Chondrocyte (in vitro differentiated cells): ENCODE measurements around the gene MYCT1. TPM values are rescaled to one million over a fixed set of nuclear protein-coding genes. Genes with fewer than 3 reads are reported as not detected.
"Not testable (repeated sequence)": the region's sequence is repeated elsewhere in the genome, so short reads cannot be mapped to it uniquely, and the experiment has no call there.

ENCODE experiments used
- DNase-seq: peaks from one replicate; pipeline ENCODE4 v3.0.0; 2021; ENCODE audit warnings: mixed read lengths, low spot score
- H3K27ac Mint-ChIP-seq: one replicate; pipeline ENCODE4 v1.8.0; 2021; ENCODE audit warnings: mild to moderate bottlenecking, moderate library complexity, mixed read lengths; ENCODE audit not compliant: unreplicated experiment
- H3K27me3 Mint-ChIP-seq: 2 replicates; pipeline ENCODE4 v1.8.0; 2021; ENCODE audit warnings: low read depth, mixed read lengths
- H3K36me3 Mint-ChIP-seq: 2 replicates; pipeline ENCODE4 v1.8.0; 2021; ENCODE audit warnings: low read depth, mixed read lengths
- H3K4me1 Mint-ChIP-seq: 2 replicates; pipeline ENCODE4 v1.8.0; 2021; ENCODE audit warnings: low read depth, mild to moderate bottlenecking, mixed read lengths
- H3K4me3 Mint-ChIP-seq: one replicate; pipeline ENCODE4 v1.8.0; 2021; ENCODE audit warnings: mild to moderate bottlenecking, moderate library complexity, mixed read lengths; ENCODE audit not compliant: unreplicated experiment
- H3K9me3 Mint-ChIP-seq: 2 replicates; pipeline ENCODE4 v1.8.0; 2021; ENCODE audit warnings: low read depth, mixed read lengths
- total RNA-seq: library from RNA; stranded (reverse); gene quantifications from 3 replicates; pipeline ENCODE4 v1.2.1, GENCODE V29; 2021
- TF ChIP-seq, protein P1 (sequence below): fragments of 200-600 bp; sonication (generic); IDR thresholded peaks from 2 replicates; pipeline ENCODE4 v1.5.0; 2021; ENCODE audit warnings: antibody characterized with exemption, mild to moderate bottlenecking, moderate library complexity

Gene MYCT1
- total RNA-seq, 1 donor from 2014 or later, result not detected

DNA sequence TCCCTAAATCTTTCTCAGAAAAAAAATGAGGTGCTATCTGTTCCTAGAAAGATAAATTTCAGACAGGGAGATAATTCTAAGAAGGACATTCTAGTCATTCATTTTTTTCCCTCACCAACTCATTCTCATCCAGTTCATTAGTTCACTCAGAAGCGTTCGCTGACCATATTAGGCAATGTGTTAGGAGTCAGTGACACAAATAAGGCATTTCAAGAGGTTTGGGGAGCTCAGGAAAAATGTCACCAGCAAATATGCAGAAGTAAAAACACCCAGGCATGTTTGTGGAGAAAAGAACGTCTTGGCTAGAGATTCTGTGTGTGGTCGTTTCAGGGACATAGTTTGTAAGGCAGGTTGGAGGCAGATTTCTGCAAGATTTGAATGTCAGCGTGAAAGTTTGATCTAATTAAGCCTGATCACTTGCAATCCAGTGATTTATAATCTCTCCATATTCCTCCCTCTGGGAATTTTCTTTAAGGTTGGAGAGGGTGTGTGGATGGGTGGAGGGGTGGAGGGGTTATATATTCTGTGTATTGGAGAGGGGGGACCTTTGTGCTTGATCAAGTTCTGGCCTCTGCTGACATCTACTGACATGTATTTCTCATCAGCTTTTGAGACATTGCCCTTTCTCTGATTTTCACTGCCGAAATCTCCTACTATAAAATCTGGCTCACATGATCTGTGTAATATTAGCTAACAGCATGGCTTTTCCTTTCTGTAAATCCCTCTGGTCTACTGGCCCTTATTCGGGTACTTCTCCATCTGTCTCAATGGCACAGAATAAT, 3.6 kb downstream of the MYCT1 start:
- Mint-ChIP-seq H3K4me3 (no peak overlapping the region), H3K36me3 (no peaks in the 10 kb centered on the region), H3K27me3 (peaks cover 9% of the 10 kb centered on the region), H3K4me1 (peaks cover 3% of the 10 kb centered on the region), H3K27ac (no peak overlapping the region), H3K9me3 (no peaks in the 10 kb centered on the region)
- DNase-seq, result no peak
- TF ChIP-seq, protein P1, sequence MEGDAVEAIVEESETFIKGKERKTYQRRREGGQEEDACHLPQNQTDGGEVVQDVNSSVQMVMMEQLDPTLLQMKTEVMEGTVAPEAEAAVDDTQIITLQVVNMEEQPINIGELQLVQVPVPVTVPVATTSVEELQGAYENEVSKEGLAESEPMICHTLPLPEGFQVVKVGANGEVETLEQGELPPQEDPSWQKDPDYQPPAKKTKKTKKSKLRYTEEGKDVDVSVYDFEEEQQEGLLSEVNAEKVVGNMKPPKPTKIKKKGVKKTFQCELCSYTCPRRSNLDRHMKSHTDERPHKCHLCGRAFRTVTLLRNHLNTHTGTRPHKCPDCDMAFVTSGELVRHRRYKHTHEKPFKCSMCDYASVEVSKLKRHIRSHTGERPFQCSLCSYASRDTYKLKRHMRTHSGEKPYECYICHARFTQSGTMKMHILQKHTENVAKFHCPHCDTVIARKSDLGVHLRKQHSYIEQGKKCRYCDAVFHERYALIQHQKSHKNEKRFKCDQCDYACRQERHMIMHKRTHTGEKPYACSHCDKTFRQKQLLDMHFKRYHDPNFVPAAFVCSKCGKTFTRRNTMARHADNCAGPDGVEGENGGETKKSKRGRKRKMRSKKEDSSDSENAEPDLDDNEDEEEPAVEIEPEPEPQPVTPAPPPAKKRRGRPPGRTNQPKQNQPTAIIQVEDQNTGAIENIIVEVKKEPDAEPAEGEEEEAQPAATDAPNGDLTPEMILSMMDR, result peak; percentile 24

DNA sequence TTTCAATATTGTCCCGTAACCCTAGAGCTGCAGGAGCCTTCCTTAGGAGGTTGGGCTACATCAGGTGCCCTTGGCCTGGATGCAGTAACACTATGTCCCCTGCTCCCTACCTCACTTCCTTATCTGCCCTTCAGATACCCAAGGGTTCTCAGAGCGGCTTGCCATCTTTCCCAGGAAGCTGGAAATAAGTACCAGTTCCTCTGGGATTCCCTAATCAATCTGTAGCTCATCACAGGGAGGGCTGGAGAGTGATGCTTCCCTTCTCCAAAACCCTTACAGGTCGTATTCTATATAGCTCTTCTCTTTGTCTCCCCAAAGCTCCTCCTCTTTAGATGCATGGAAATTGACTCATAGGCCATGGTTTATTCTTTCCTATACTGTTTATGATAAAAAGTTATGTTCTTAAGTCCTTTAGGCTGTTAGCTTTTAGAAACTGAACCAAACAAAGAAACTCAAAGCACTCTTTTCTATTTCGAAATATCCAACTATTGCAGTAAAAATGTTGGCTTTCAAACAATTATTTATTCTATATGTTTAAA, 4.2 kb downstream of the MYCT1 start:
- no peak for DNase-seq
- Mint-ChIP-seq H3K4me3 (no peak overlapping the region), H3K4me1 (no peaks in the 10 kb centered on the region), H3K36me3 (no peaks in the 10 kb centered on the region), H3K9me3 (no peaks in the 10 kb centered on the region), H3K27me3 (peaks cover 7% of the 10 kb centered on the region), H3K27ac (no peak overlapping the region)
- TF ChIP-seq, protein P1, result no peak

DNA sequence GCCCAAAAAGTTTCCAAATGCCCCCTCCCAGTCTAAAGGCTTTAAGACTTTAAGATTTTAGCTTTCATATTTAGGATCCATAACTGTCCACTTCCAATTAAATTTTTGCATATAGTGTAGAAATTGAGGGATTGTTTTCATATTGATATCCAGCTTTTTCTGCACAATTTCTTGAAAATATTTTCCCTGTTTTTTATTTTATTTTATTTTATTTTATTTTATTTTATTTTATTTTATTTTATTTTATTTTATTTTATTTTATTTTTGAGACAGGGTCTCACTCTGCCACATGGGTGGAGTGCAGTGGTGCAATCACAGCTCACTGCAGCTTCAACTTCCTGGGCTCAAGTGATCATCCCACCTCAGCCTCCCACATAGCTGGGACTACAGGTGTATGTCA, 6.1 kb downstream of the MYCT1 start:
- H3K4me1 Mint-ChIP-seq, H3K4me3 Mint-ChIP-seq, DNase-seq, H3K27me3 Mint-ChIP-seq, H3K9me3 Mint-ChIP-seq, H3K27ac Mint-ChIP-seq, H3K36me3 Mint-ChIP-seq: not testable (repeated sequence)

DNA sequence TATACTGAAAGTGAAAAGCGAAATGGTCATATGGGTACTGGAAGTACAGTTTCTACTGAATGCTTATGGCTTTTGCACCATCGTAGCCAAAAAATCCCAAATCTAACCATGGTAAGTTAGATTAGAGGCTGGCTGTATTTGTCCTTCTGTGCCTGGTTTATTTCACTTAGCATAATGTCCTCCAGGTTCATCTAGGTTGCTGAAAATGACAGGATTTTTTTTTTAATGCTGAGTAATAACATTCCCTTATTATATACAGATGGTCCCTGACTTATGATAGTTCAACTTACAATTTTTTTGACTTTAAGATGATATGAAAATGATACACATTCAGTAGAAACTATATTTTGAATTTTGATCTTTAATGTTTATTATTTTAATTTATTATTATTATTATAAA, 7.6 kb downstream of the MYCT1 start:
- peaks cover 1% of the 10 kb centered on the region for H3K27me3 Mint-ChIP-seq
- no peaks in the 10 kb centered on the region for H3K4me1 Mint-ChIP-seq
- DNase-seq, result no peak
- no peak overlapping the region for H3K4me3 Mint-ChIP-seq
- no peaks in the 10 kb centered on the region for H3K36me3 Mint-ChIP-seq
- TF ChIP-seq, protein P1, result no peak
- no peak overlapping the region for H3K27ac Mint-ChIP-seq
- peaks cover 5% of the 10 kb centered on the region for H3K9me3 Mint-ChIP-seq

DNA sequence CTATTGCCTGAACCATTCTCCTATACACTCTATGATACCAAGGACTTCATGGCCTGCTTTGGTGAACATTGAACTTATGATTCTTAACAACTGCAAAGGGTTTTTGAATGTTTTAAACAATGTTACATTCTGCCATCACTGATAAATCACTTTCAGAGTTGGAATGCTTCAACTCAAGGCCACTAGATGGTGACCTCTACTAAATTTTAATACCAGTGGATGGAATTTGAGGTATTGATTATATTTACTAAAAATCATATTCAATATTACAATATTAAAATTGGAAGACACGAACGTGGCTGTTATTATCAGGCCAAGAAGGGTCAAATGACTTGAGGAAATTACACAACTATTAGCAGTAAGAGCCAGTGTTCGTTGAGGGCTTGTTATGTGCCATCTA, 18.6 kb downstream of the MYCT1 start:
- TF ChIP-seq, protein P1, result no peak
- DNase-seq, result no peak
- H3K4me1 Mint-ChIP-seq, result no peaks in the 10 kb centered on the region
- H3K36me3 Mint-ChIP-seq, result no peaks in the 10 kb centered on the region
- no peak overlapping the region for H3K27ac Mint-ChIP-seq
- no peak overlapping the region for H3K4me3 Mint-ChIP-seq
- peaks cover 4% of the 10 kb centered on the region for H3K27me3 Mint-ChIP-seq
- H3K9me3 Mint-ChIP-seq, result peaks cover 9% of the 10 kb centered on the region

DNA sequence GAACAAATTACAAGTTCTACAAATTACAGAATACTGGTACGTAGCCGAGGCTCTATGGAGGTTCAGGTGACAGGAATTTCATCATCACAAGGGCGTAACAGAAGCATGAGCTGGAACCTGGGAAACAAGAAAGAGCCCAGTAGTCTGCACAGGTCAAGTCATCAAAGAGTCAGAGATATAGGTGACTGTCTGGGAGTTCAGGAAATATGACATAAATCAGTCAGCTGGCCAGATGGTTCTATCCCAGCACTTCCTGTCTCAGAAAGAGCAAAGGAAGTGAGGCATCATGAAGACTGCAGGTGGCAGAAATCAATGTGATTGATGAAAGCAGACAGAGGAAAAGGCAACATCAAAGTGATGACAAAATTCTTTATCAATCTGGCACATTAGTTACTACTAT, 23.3 kb downstream of the MYCT1 start:
- H3K4me3 Mint-ChIP-seq, result no peak overlapping the region
- no peaks in the 10 kb centered on the region for H3K36me3 Mint-ChIP-seq
- no peak overlapping the region for H3K27ac Mint-ChIP-seq
- TF ChIP-seq, protein P1, result no peak
- H3K9me3 Mint-ChIP-seq, result no peaks in the 10 kb centered on the region
- H3K4me1 Mint-ChIP-seq, result no peaks in the 10 kb centered on the region
- no peak for DNase-seq
- H3K27me3 Mint-ChIP-seq, result peaks cover 2% of the 10 kb centered on the region
